Liver (tissue), 9 donors: Measurements from ENCODE around the gene PDCD2L. TPM values are rescaled to one million over a fixed set of nuclear protein-coding genes. Genes with fewer than 3 reads are reported as not detected.
"Not testable (repeated sequence)": the region's sequence is repeated elsewhere in the genome, so short reads cannot be mapped to it uniquely, and the experiment has no call there.

Experiments used
- DNase-seq: peaks from one replicate; pipeline ENCODE4 v3.0.0-alpha.2; 2017; ENCODE audit warnings: low spot score
- H3K27ac ChIP-seq, 2 donors: one replicate each; pipeline ENCODE4 v1.7.0; 2013; ENCODE audit warnings: inconsistent platforms in 2 of 2, low read length in 2 of 2, control low read depth in 1 of 2, low read depth in 1 of 2, mild to moderate bottlenecking in 1 of 2
- H3K27me3 ChIP-seq, 4 donors: one replicate each; pipeline versions ENCODE4 v1.6.1 to v1.7.0; 2013; ENCODE audit warnings: low read length in 3 of 4, inconsistent platforms in 1 of 4, mild to moderate bottlenecking in 1 of 4, moderate library complexity in 1 of 4; ENCODE audit not compliant: control insufficient read depth in 4 of 4, insufficient read depth in 4 of 4
- H3K36me3 ChIP-seq, 4 donors: one replicate each; pipeline versions ENCODE4 v1.6.1 to v1.7.0; 2013; ENCODE audit warnings: low read length in 3 of 4, mild to moderate bottlenecking in 3 of 4, low read depth in 1 of 4, moderate library complexity in 1 of 4; ENCODE audit not compliant: control insufficient read depth in 4 of 4, insufficient read depth in 3 of 4
- H3K4me1 ChIP-seq, 4 donors: one replicate each; pipeline versions ENCODE4 v1.6.1 to v1.7.0; 2013; ENCODE audit warnings: low read length in 3 of 4, mild to moderate bottlenecking in 3 of 4, moderate library complexity in 1 of 4; ENCODE audit not compliant: control insufficient read depth in 4 of 4, insufficient read depth in 4 of 4
- H3K4me3 ChIP-seq, 3 donors: one replicate each; pipeline versions ENCODE4 v1.6.1 to v1.7.0; 2013; ENCODE audit warnings: low read length in 3 of 3, control low read depth in 1 of 3, low read depth in 1 of 3, mild to moderate bottlenecking in 1 of 3
- H3K9ac ChIP-seq, 2 donors: one replicate each; pipeline ENCODE4 v1.7.0; 2013; ENCODE audit warnings: low read length in 2 of 2, mild to moderate bottlenecking in 2 of 2, moderate library complexity in 2 of 2, control low read depth in 1 of 2, low read depth in 1 of 2
- H3K9me3 ChIP-seq, 4 donors: one replicate each; pipeline versions ENCODE4 v1.6.1 to v1.7.0; 2013; ENCODE audit warnings: low read length in 3 of 4; ENCODE audit not compliant: control insufficient read depth in 4 of 4
- CTCF ChIP-seq: fragments of 150-350 bp; IDR thresholded peaks from 2 replicates; pipeline ENCODE4 v1.5.1; 2017; ENCODE audit warnings: improper control_type of control experiment, low read depth, low read length; ENCODE audit not compliant: missing input control
- EGR1 ChIP-seq, 2 donors: IDR thresholded peaks; 2 replicates each; pipeline ENCODE4 v1.6.1; 2016 to 2018; ENCODE audit warnings: antibody characterized with exemption in 2 of 2, low read depth in 2 of 2
- FOXA1 ChIP-seq: IDR thresholded peaks from 2 replicates; pipeline ENCODE4 v1.6.1; 2016; ENCODE audit warnings: antibody characterized with exemption
- FOXA2 ChIP-seq: IDR thresholded peaks from 2 replicates; pipeline ENCODE4 v1.6.1; 2016; ENCODE audit warnings: antibody characterized with exemption
- GABPA ChIP-seq, 2 donors: IDR thresholded peaks in 1 of 2; conservative IDR thresholded peaks in 1 of 2; 2 replicates each; pipeline ENCODE4 v1.6.1; 2016; ENCODE audit warnings: antibody characterized with exemption in 2 of 2, mild to moderate bottlenecking in 1 of 2, moderate library complexity in 1 of 2
- HNF4A ChIP-seq, 2 donors: conservative IDR thresholded peaks; 2 replicates each; pipeline ENCODE4 v1.6.1; 2016; ENCODE audit warnings: antibody characterized with exemption in 2 of 2, mild to moderate bottlenecking in 2 of 2
- HNF4G ChIP-seq: IDR thresholded peaks from 2 replicates; pipeline ENCODE4 v1.6.1; 2016; ENCODE audit warnings: antibody characterized with exemption
- JUND ChIP-seq, 2 donors: IDR thresholded peaks; 2 replicates each; pipeline ENCODE4 v1.6.1; 2016; ENCODE audit warnings: antibody characterized with exemption in 2 of 2
- NR2F2 ChIP-seq: IDR thresholded peaks from 2 replicates; pipeline ENCODE4 v1.6.1; 2016; ENCODE audit warnings: antibody characterized with exemption
- RAD21 ChIP-seq, 2 donors: IDR thresholded peaks; 2 replicates each; pipeline ENCODE4 v1.6.1; 2016; ENCODE audit warnings: antibody characterized with exemption in 2 of 2, mild to moderate bottlenecking in 2 of 2
- REST ChIP-seq: IDR thresholded peaks from 2 replicates; pipeline ENCODE4 v1.6.1; 2016; ENCODE audit warnings: antibody characterized with exemption, mild to moderate bottlenecking
- RXRA ChIP-seq, 2 donors: IDR thresholded peaks; 2 replicates each; pipeline ENCODE4 v1.6.1; 2017 to 2018; ENCODE audit warnings: antibody characterized with exemption in 2 of 2, mild to moderate bottlenecking in 1 of 2
- SP1 ChIP-seq: IDR thresholded peaks from 2 replicates; pipeline ENCODE4 v1.6.1; 2018; ENCODE audit warnings: antibody characterized with exemption, mild to moderate bottlenecking
- TAF1 ChIP-seq: conservative IDR thresholded peaks from 2 replicates; pipeline ENCODE4 v1.6.1; 2016; ENCODE audit warnings: antibody characterized with exemption, mild to moderate bottlenecking
- YY1 ChIP-seq: IDR thresholded peaks from 2 replicates; pipeline ENCODE4 v1.6.1; 2016; ENCODE audit warnings: antibody characterized with exemption, mild to moderate bottlenecking
- WGBS: extraction: QIAGEN DNeasy Blood & Tissue Kit; methylation state at CpG from one replicate; pipeline ENCODE4 v1.1.7; 2013; 5-methylcytosine and 5-hydroxymethylcytosine counted together
- polyA plus RNA-seq, 2 donors: library from polyadenylated mRNA; stranded (reverse) in 1 of 2; unstranded in 1 of 2; fragments of 200-250 nt in 1 of 2; fragments of >200 nt in 1 of 2; fragmentation: Nextera tagmentation in 1 of 2; extraction: Ambion mirVana in 1 of 2; gene quantifications; one replicate each; pipeline versions ENCODE4 v1.2.1 to v1.2.3, GENCODE V29; 2013 to 2015
- total RNA-seq, 2 donors: library from RNA; depleted of rRNA; stranded (reverse); fragments of >200 nt; gene quantifications; one replicate each; pipeline ENCODE4 v1.2.3, GENCODE V29; 2014
- TF ChIP-seq, protein P1 (sequence below): IDR thresholded peaks from 2 replicates; pipeline ENCODE4 v1.6.1; 2016; ENCODE audit warnings: antibody characterized with exemption
- TF ChIP-seq, protein P2 (sequence below): IDR thresholded peaks from 2 replicates; pipeline ENCODE4 v1.6.1; 2016; ENCODE audit warnings: antibody characterized with exemption
- TF ChIP-seq, protein P3 (sequence below): IDR thresholded peaks from 2 replicates; pipeline ENCODE4 v1.6.1; 2016; ENCODE audit warnings: antibody characterized with exemption
- donor health status: healthy.
- donor health status: healthy.
- donor health status: healthy.
- donor health status: healthy.
- donor health status: healthy.

Gene PDCD2L
- total and polyA plus RNA-seq, 4 donors = 3.8 to 7.6 (median 5.1) TPM

DNA sequence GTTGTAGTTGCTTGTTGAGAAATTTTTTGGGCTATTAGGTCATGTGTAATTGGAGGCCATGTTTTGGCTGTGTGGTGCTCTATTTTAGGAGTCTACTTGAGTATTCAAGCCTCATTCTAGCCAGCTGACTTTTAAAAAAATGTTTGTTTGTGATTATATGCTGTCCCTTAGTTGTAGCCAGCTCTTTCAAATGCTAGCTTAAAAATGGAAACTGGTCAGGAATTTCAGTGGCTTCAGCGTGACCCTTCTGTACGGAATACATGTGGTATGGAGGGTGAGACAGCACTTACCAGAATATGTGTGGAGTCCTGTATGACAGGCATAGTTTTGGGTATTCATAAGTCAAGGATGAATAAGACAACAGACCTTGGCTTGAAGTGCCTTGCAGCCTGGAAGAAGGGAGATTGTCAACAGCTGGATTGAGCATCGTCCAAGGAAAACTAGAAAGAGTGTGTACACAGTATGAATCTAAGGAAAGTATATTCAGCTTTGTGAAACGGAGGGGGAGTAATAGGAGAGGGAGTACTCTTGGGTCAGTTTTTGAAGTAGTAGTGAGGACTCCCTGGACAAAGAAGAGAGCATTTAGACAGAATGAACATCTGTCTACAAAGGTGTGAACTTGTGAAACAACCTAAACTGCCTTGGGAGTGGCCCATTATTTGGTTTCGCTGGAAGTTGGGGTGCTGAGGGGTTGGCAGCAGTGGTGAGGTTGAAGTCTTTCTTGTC lies 57.3 kb downstream of the PDCD2L start:
- no peak for TF ChIP-seq SP1
- no peak for TF ChIP-seq TAF1
- 94% methylated on average over 5 of the region's 5 CpGs for WGBS
- H3K27me3 ChIP-seq = no peaks in the 10 kb centered on the region
- no peak overlapping the region for H3K4me3 ChIP-seq
- no peaks in the 10 kb centered on the region for H3K9me3 ChIP-seq
- no peak overlapping the region for H3K9ac ChIP-seq
- H3K27ac ChIP-seq = no peak overlapping the region
- H3K36me3 ChIP-seq = peaks cover 7 to 73% (median 58%) of the 10 kb centered on the region in 4 donors
- no peaks in the 10 kb centered on the region for H3K4me1 ChIP-seq
- DNase-seq = no peak

- WGBS = 97% methylated on average over 4 of the region's 4 CpGs
- not testable (repeated sequence) for DNase-seq, H3K27me3 ChIP-seq, H3K4me1 ChIP-seq, H3K27ac ChIP-seq, H3K9me3 ChIP-seq, H3K9ac ChIP-seq, H3K4me3 ChIP-seq
- H3K36me3 ChIP-seq = peaks cover 13 to 83% (median 68%) of the 10 kb centered on the region in 4 donors
These were observed 60.6 kb downstream of the PDCD2L start for GRCh38 chr19:34464785-34465184.

DNA sequence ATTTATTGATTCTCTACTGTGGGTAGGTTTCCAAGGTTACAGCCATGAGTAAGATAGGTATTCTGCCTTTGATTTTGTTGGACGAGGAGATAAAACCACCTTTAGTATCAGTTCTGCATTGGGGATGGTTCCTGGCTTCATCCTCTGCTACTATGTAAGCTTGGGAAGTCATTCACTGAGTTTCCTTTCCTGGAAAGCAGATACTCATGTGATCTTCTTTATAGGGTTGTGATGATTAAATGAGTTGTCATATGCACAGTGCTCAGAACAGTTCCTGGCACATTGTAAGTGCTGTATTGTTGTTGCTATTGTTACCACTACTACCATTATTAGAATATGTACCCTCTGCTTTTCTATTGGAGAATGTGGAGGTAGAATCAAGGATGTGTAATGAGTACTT lies 64.2 kb downstream of the PDCD2L start:
- Histone ChIP-seq H3K27me3 (no peaks in the 10 kb centered on the region), H3K9me3 (no peaks in the 10 kb centered on the region), H3K9ac (no peak overlapping the region), H3K27ac (no peak overlapping the region), H3K4me1 (no peaks in the 10 kb centered on the region), H3K4me3 (no peak overlapping the region), H3K36me3 (peaks cover 15 to 76% (median 57%) of the 10 kb centered on the region in 4 donors)
- TF ChIP-seq NR2F2 (no peak), RXRA (IDR thresholded peaks at IDR 0.05) (no peak), SP1 (no peak), EGR1 (IDR thresholded peaks at IDR 0.05; ENCODE audit: low read depth in 2 of 2) (no peak), JUND (IDR thresholded peaks at IDR 0.05) (no peak), CTCF (no peak), TAF1 (no peak), FOXA2 (no peak), RAD21 (IDR thresholded peaks at IDR 0.05) (no peak), GABPA (IDR thresholded peaks at IDR 0.05 in 1 of 2, conservative IDR thresholded peaks at IDR 0.05 in 1 of 2) (no peak), HNF4A (conservative IDR thresholded peaks at IDR 0.05) (no peak), YY1 (no peak), REST (no peak), HNF4G (no peak), FOXA1 (no peak)
- TF ChIP-seq, protein P1, sequence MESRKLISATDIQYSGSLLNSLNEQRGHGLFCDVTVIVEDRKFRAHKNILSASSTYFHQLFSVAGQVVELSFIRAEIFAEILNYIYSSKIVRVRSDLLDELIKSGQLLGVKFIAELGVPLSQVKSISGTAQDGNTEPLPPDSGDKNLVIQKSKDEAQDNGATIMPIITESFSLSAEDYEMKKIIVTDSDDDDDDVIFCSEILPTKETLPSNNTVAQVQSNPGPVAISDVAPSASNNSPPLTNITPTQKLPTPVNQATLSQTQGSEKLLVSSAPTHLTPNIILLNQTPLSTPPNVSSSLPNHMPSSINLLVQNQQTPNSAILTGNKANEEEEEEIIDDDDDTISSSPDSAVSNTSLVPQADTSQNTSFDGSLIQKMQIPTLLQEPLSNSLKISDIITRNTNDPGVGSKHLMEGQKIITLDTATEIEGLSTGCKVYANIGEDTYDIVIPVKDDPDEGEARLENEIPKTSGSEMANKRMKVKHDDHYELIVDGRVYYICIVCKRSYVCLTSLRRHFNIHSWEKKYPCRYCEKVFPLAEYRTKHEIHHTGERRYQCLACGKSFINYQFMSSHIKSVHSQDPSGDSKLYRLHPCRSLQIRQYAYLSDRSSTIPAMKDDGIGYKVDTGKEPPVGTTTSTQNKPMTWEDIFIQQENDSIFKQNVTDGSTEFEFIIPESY = no peak
- TF ChIP-seq, protein P2, sequence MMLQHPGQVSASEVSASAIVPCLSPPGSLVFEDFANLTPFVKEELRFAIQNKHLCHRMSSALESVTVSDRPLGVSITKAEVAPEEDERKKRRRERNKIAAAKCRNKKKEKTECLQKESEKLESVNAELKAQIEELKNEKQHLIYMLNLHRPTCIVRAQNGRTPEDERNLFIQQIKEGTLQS = no peak
- TF ChIP-seq, protein P3, sequence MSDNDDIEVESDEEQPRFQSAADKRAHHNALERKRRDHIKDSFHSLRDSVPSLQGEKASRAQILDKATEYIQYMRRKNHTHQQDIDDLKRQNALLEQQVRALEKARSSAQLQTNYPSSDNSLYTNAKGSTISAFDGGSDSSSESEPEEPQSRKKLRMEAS = no peak
- no peak for DNase-seq
- 82% methylated on average over 1 of the region's 1 CpG for WGBS

- H3K9ac ChIP-seq, H3K4me3 ChIP-seq, DNase-seq, H3K4me1 ChIP-seq, H3K27me3 ChIP-seq, H3K27ac ChIP-seq, H3K9me3 ChIP-seq: not testable (repeated sequence)
- WGBS = 95% methylated on average over 5 of the region's 5 CpGs
- peaks cover 18 to 70% (median 52%) of the 10 kb centered on the region in 4 donors for H3K36me3 ChIP-seq
These were observed 64.8 kb downstream of the PDCD2L start for GRCh38 chr19:34469026-34469425.
